A673 (cell line): ENCODE measurements around the gene PLEKHG3.

Experiments
- EZH2 ChIP-seq: fragments of 200-600 bp; sonication (generic); IDR thresholded peaks from 2 replicates; pipeline ENCODE4 v1.6.1; 2017; ENCODE audit warnings: borderline replicate concordance, low read depth, mild to moderate bottlenecking, mixed read lengths, antibody characterized with exemption, low read length; ENCODE audit not compliant: poor library complexity, severe bottlenecking
- TF ChIP-seq, protein P1 (sequence below): fragments of 300-800, 200-600 bp; sonication (generic); conservative IDR thresholded peaks from 2 replicates; pipeline ENCODE4 v1.5.1; 2017; ENCODE audit warnings: low read depth, mild to moderate bottlenecking, antibody characterized with exemption, low read length, moderate library complexity, mixed read lengths

- TF ChIP-seq, protein P1, sequence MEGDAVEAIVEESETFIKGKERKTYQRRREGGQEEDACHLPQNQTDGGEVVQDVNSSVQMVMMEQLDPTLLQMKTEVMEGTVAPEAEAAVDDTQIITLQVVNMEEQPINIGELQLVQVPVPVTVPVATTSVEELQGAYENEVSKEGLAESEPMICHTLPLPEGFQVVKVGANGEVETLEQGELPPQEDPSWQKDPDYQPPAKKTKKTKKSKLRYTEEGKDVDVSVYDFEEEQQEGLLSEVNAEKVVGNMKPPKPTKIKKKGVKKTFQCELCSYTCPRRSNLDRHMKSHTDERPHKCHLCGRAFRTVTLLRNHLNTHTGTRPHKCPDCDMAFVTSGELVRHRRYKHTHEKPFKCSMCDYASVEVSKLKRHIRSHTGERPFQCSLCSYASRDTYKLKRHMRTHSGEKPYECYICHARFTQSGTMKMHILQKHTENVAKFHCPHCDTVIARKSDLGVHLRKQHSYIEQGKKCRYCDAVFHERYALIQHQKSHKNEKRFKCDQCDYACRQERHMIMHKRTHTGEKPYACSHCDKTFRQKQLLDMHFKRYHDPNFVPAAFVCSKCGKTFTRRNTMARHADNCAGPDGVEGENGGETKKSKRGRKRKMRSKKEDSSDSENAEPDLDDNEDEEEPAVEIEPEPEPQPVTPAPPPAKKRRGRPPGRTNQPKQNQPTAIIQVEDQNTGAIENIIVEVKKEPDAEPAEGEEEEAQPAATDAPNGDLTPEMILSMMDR: no peak
- no peak for TF ChIP-seq EZH2
Measured at GRCh38 chr14:64779472-64779871, 75.2 kb downstream of the PLEKHG3 start.
